GM12891 (cell line): Measurements from ENCODE around the gene RASL12.

Source experiments
- DNase-seq: peaks from one replicate; pipeline ENCODE4 v3.0.0; 2011; ENCODE audit warnings: low spot score; ENCODE audit not compliant: insufficient read length
- FAIRE-seq: peaks from 2 replicates; lab custom pipeline; 2011; peaks lifted over from hg19 to GRCh38; lab: Jason Lieb, UNC
- PAX5 ChIP-seq: IDR thresholded peaks from 2 replicates; pipeline ENCODE4 v1.6.1; 2011; ENCODE audit warnings: low read length, moderate library complexity, mild to moderate bottlenecking; ENCODE audit not compliant: insufficient read depth, severe bottlenecking
- POLR2A ChIP-seq: IDR thresholded peaks from 2 replicates; pipeline ENCODE4 v1.6.1; 2011; ENCODE audit warnings: low read depth, low read length, control low read depth
- POLR2AphosphoS5 ChIP-seq: IDR thresholded peaks from 2 replicates; pipeline ENCODE4 v1.6.1; 2011; ENCODE audit warnings: low read depth, low read length, control low read depth
- POU2F2 ChIP-seq: IDR thresholded peaks from 2 replicates; pipeline ENCODE4 v1.6.1; 2011; ENCODE audit warnings: low read depth, mild to moderate bottlenecking, control low read depth, low read length, moderate library complexity
- SPI1 ChIP-seq: IDR thresholded peaks from 2 replicates; pipeline ENCODE4 v1.6.1; 2011; ENCODE audit warnings: low read depth, low read length, control low read depth
- TAF1 ChIP-seq: IDR thresholded peaks from 2 replicates; pipeline ENCODE4 v1.6.1; 2011; ENCODE audit warnings: low read depth, low read length, control low read depth

Gene RASL12

DNA sequence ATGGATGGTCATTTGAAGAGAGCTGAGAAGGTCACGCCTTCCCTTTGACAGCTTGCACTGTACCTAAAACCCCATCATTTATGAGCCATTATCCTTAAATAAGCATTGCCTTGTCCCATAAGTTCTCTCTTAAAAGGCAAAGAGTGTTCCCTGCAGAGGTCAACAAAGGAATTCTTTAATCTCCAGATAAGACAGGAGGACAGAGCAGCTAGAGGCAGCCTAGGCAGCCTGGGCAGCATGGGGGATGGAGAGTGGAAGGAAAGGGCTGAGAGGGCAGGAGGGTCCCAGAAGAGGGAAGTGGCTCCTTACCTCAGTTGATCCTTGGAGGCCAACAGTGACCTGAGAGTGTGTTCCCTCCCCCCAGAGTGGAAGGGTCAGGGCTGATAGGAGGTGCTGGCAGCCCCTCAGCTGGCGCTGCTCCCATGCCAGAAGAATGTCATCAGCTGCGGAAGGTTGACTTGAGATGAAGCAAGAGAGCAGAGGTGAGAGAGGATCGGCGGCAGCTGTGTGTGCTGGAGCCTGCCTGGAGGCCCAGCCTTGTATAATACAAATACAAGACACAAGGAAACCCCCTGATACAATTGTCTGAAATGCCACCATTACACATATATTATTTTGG is 21.5 kb upstream of the RASL12 start:
- FAIRE-seq (no peak), DNase-seq (no peak)
- TF ChIP-seq POU2F2 = no peak
- no peak for TF ChIP-seq TAF1
- TF ChIP-seq POLR2AphosphoS5 = no peak
- no peak for TF ChIP-seq POLR2A
- TF ChIP-seq SPI1 = no peak
- TF ChIP-seq PAX5 = no peak

DNA sequence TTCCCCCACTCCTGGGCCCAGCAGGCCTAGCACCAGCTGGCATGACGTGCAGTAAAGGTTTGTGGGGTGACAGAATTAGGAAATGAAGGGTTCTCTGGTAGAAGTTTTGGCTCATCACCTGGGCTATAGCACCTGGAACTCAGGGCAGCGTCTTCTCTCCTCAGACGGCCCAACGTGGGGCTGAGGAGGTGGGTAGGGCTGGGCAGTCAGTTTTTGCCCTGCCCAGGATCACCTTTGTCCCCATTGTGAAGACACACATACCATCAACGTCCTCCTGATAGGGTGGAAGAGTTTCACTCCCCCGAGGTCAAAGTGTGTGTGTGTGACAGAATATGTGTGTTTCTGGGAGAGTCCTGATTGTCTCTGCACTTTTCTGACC is 20.8 kb upstream of the RASL12 start:
- no peak for DNase-seq
- FAIRE-seq = peak; percentile 35
- no peak for TF ChIP-seq POU2F2
- TF ChIP-seq SPI1 = no peak
- TF ChIP-seq POLR2A = no peak
- no peak for TF ChIP-seq POLR2AphosphoS5
- no peak for TF ChIP-seq PAX5
- TF ChIP-seq TAF1 = no peak

DNA sequence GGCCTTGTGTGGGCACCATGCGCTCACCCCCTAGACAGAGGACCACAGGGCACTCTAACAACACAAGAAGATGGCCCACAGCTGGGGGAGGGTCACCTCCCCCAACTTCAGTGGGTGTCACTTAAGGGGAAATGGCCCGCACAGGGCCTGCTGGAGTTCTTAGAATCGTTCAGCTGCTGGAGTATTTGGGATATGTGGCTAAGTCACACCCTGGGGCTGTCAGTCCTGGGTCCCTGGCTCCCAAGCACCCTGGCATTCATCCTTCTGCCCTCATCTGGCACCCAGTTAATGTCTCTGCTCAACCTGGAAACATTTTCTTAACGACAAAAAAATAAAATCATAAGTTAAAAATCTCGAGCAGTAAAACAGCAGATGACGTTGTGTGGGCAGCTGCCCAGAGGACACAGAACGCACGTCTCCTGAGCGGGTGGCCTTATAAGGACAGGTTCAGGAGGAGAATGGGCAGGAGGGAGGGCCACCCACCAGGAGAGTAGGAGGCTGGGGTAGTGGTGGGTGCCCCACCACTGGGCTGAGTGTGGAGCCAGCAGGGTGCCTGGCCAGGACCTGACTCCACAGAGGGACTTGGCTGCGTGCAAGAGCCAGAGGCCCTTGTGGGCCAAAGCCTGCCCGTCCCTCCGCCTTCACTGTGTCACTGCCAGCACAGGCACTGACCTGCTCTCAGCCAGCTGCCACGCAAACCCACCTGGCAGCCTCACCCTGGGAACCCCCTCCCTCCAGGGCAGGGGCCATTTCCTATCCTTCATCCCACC is 20.3 kb upstream of the RASL12 start:
- TF ChIP-seq POLR2AphosphoS5 (no peak), SPI1 (no peak), POLR2A (no peak), TAF1 (no peak), POU2F2 (no peak), PAX5 (no peak)
- FAIRE-seq = no peak
- no peak for DNase-seq

DNA sequence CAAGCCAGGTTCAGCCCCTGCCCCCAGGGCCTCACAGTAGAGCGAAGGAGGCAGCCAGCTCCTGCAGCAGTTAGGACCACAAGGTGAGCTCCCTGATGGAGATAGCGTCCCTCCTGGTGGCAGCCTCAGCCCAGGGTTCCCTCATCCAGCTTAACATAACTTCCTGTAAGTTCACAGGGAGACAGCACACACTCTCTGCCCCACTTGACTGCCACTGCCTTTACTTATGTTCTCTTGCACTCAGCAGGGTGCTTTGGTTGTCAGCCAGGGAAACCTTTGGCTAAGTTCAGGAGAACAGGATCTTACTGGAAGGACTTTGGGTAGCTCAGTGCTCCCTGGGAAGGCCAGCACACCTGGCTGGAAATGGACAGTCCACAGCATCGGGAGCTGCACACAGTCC is 19.6 kb upstream of the RASL12 start:
- TF ChIP-seq PAX5 (no peak), POU2F2 (no peak), SPI1 (no peak), TAF1 (no peak), POLR2AphosphoS5 (no peak)
- DNase-seq = no peak
- no peak for FAIRE-seq

DNA sequence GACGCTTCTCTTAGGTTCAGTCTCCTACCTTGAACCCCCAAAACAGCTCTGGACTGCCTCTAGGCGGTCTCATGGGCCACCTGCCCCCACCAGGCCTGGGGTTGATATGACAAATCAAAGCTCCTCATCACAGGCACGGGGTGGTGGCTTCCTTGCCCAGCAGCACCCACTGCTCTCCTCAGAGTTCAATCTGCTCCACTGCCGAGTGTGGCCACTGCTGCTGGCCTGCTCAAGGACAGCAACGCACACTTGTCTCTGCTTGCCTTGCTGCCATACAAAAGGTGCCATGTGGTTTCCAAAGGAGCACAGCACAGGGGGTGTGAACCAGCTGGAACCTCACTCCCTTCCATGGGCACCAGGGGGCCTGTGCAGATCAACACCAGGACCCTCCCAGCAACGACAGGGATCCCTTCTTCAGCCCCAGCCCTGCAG is 18.9 kb upstream of the RASL12 start:
- TF ChIP-seq SPI1 = no peak
- TF ChIP-seq POLR2AphosphoS5 = no peak
- TF ChIP-seq TAF1 = no peak
- no peak for TF ChIP-seq POLR2A
- no peak for TF ChIP-seq POU2F2
- TF ChIP-seq PAX5 = no peak
- DNase-seq = no peak
- FAIRE-seq = no peak

DNA sequence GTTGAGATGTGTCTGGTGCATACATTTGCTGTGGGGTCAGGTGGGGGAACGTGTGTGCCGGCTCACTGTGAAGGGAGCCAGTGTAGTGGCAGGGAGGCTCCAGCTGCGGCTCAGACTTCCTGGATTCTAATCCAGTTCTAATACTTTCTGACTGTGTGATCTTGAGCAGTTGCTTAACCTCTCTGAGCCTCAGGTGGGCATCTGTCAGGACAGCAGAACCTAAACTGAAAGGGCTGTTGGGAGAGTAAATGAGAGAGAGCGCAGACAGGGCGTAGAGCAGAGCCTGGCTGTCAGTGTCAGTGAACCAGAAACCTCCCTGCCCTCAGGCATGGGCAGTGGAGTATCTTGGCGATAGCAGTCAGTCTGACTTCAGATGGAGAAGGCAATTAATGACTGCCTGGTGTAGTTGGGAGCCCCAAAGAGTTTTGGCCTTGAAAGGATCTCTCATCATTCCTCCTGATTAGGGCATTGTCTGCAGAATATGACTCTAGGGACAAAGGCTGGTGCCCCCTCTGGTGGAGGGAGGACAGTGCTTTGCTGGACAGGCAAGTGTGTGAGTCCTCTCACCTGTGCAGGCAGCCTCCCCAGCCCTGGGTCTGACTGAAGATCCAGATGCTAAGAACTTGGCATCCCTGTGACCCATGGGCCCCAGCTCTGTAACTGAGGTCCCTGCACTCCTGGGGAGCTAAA is 18.3 kb upstream of the RASL12 start:
- DNase-seq (no peak), FAIRE-seq (no peak)

DNA sequence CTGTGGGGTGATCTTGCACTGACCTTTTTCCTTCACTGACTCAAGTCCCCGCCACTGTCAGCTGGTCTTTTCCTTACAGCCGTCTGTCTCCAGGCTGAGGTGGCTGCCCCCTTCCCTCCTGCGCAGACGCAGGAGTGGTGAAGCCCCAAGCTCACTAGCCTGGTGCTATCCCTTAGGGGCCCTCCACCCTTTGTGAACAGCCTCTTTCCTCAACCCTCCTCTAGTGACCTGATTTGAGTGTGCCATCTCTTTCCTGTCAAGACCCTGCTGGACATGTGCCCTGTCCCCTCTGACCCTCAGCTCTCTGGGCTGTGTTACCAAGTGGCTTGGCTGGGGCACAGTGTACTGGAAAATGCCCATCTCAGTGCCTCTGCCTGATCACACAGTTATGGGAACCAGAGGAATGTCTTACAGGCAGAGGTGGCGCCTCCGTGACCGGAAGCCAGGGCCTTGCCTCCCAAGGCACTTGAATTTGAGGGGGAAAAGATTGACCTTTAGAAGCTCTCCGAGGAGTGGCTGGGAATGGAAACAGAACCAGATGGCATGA is 17.5 kb upstream of the RASL12 start:
- FAIRE-seq = no peak
- no peak for TF ChIP-seq PAX5
- no peak for TF ChIP-seq TAF1
- no peak for TF ChIP-seq POU2F2
- no peak for TF ChIP-seq SPI1
- no peak for TF ChIP-seq POLR2AphosphoS5
- TF ChIP-seq POLR2A = no peak
- no peak for DNase-seq

More for the DNA sequence above, 18.3 kb upstream of the RASL12 start:
- TF ChIP-seq TAF1 (no peak), SPI1 (no peak), POU2F2 (no peak), PAX5 (no peak), POLR2A (no peak), POLR2AphosphoS5 (no peak)

DNA sequence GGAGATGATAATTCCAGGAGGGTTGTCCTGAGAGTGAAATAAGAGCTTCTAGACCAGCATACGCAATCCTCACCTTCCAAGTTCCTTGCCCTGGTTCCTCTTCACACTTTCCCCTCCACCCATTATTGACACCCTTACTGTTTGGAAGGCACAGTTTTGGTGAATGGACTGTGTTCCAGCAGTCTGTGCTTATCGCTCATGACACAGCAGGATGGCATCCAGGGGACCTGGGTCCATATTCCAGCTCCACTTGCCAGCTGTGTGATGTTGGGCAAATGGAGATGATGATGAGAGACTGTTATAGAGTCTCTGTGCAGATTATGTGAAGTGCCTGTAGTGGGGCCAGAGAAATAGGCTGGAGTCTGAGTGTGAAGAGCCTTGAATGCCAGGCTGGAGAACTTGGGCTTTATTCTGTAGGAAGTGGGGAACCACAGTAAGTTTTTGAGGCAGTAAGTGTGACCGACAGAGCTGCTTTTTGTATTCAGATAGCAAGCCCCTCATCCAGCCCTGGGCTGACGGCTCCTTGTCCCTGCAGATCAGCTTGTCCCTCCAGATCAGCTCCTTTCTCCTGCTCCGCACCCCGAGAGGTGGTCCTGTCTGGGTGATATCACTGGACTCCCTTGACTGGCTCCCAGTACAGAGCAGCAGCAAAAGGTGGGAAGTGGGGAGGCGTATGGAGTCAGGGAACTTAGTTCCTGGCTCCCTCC is 16.9 kb upstream of the RASL12 start:
- no peak for DNase-seq
- no peak for FAIRE-seq
- TF ChIP-seq PAX5 = no peak
- no peak for TF ChIP-seq POLR2AphosphoS5
- TF ChIP-seq TAF1 = no peak
- no peak for TF ChIP-seq SPI1
- TF ChIP-seq POU2F2 = no peak
- TF ChIP-seq POLR2A = no peak

DNA sequence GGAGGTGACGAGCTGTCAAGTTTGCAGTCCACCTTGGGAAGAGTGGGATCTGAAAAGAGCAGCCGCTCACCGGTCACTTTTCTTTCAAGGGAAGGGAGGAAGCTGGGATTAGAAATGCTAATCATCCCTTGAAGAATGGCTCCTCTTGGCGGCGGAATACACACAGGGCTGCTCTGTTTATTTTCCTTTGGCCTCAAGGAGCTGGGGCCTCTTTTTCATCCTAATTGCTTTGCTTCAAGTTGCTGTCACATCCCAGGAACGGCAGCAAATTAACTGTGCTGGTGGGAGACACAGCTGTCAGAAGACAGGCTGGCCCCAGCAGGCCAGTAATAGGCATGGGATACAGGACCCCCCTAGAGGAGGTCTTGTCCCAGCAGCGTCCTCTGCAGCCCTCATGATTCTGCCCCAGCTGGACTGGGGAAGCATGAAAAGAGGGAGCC is 15.5 kb upstream of the RASL12 start:
- no peak for FAIRE-seq
- TF ChIP-seq SPI1 = no peak
- no peak for TF ChIP-seq POLR2AphosphoS5
- TF ChIP-seq POU2F2 = no peak
- TF ChIP-seq POLR2A = no peak
- TF ChIP-seq TAF1 = no peak
- no peak for TF ChIP-seq PAX5
- DNase-seq = no peak
